ENCODE measurements around the gene SLCO3A1. TPM values are rescaled to one million over a fixed set of nuclear protein-coding genes. Genes with fewer than 3 reads are reported as not detected.

SLCO3A1 gene
- total and polyA plus RNA-seq, 2 of the 8 experiments (the other 6 are each of a cell fraction or from before 2014, with no cell fraction given): 15.1 to 20.4 TPM

GRCh38 chr15:92033314-92033713 lies 179.8 kb downstream of the SLCO3A1 start:
- H2BK120ac ChIP-seq (replicated peaks; ENCODE audit: low read depth, low read length): no peak overlapping the region
- no peak overlapping the region for H3K4ac ChIP-seq (replicated peaks; ENCODE audit: insufficient read length, low read depth, low read length)
- no peak overlapping the region for H3K9ac ChIP-seq (replicated peaks in 1 of 4; ENCODE audit: extremely low read depth in 1 of 4, low read depth in 3 of 4, low read length in 3 of 4)
- H3K18ac ChIP-seq (ENCODE audit: extremely low read depth, low read length): no peak overlapping the region; the same call in 1 of the 2 replicates
- no peaks in the 10 kb centered on the region for H3K27me3 ChIP-seq (replicated peaks in 1 of 4; ENCODE audit: control insufficient read depth in 3 of 4, extremely low read depth in 1 of 4, insufficient read depth in 3 of 4, low read length in 3 of 4)
- H3K4me1 ChIP-seq (replicated peaks in 1 of 4; ENCODE audit: control insufficient read depth in 3 of 4, insufficient read depth in 4 of 4, low read length in 3 of 4): peaks cover 2 to 10% (median 9%) of the 10 kb centered on the region in 4 experiments; a peak in 5 of 7 replicates
- H3K36me3 ChIP-seq (ENCODE audit: control insufficient read depth in 2 of 4, insufficient read depth in 4 of 4, low read length in 3 of 4): no peaks in the 10 kb centered on the region
- H4K20me1 ChIP-seq (replicated peaks in 1 of 2; ENCODE audit: control insufficient read depth in 1 of 2, insufficient read depth in 2 of 2, low read length in 2 of 2): peaks cover 0 to 2% of the 10 kb centered on the region in 2 experiments
- H3K79me1 ChIP-seq (ENCODE audit: low read depth, low read length): peaks cover 2% of the 10 kb centered on the region; the same call in 1 of the 2 replicates
- no peak overlapping the region for H2AFZ ChIP-seq (ENCODE audit: low read length)
- no peak overlapping the region for H2BK15ac ChIP-seq (ENCODE audit: low read length)
- H3K27ac ChIP-seq (ENCODE audit: low read depth, low read length): no peak overlapping the region
- H3K9me3 ChIP-seq (ENCODE audit: insufficient read depth in 2 of 2, low read depth in 1 of 2, low read length in 1 of 2): no peaks in the 10 kb centered on the region
- no peak overlapping the region for H3K56ac ChIP-seq (replicated peaks; ENCODE audit: insufficient read length, low read depth, low read length)
- H2BK20ac ChIP-seq (ENCODE audit: low read length): no peak overlapping the region; the same call in 1 of the 2 replicates
- H3K23ac ChIP-seq (ENCODE audit: insufficient read length): no peak overlapping the region
- CTCF ChIA-PET (ENCODE audit: partially characterized antibody): interaction anchor here (1.3 kb wide), 1 partner anchor 18 kb away, joined by 4 read pairs; no protein-coding TSS in a partner anchor
- no peak overlapping the region for H4K8ac ChIP-seq (ENCODE audit: extremely low read depth, insufficient read depth, low read length)
- H3K14ac ChIP-seq (ENCODE audit: insufficient read length): no peak overlapping the region
- no peak overlapping the region for H4K5ac ChIP-seq (ENCODE audit: insufficient read length, low read depth, low read length)
- no peak overlapping the region for H4K91ac ChIP-seq (replicated peaks; ENCODE audit: insufficient read length, low read length)
- no peak overlapping the region for H3K4me3 ChIP-seq (ENCODE audit: extremely low read depth in 1 of 4, insufficient read depth in 2 of 4, low read depth in 3 of 4, low read length in 4 of 4)
- FAIRE-seq: no peak
- no peak overlapping the region for H2BK5ac ChIP-seq (ENCODE audit: low read depth, low read length)
- DNase-seq (ENCODE audit: low read depth in 1 of 2, low spot score in 2 of 2): no peak
- peaks cover 2% of the 10 kb centered on the region; the same call in 1 of the 2 replicates for H3K23me2 ChIP-seq (ENCODE audit: low read depth, low read length)
- H2BK12ac ChIP-seq (ENCODE audit: low read depth, low read length): no peak overlapping the region
- H2AK5ac ChIP-seq (ENCODE audit: low read depth, low read length): peak overlapping the region; percentile 13; the same call in 1 of the 2 replicates
- H3K79me2 ChIP-seq (ENCODE audit: control insufficient read depth in 1 of 2, insufficient read depth in 2 of 2, low read length in 2 of 2): no peaks in the 10 kb centered on the region; a peak in 1 of 4 replicates
- POLR2A ChIA-PET (ENCODE audit: partially characterized antibody): no interaction called here
- 91% methylated on average over 9 of the region's 9 CpGs; no CpG with 5 or more reads in 1 of the 2 experiments for WGBS, 2 experiments (ENCODE audit: extremely low coverage in 1 of 2, insufficient coverage in 1 of 2, insufficient read length in 1 of 2, insufficient replicate concordance in 2 of 2, low coverage in 1 of 2, low lambda C conversion rate in 2 of 2, missing lambda C conversion rate in 1 of 2)
- H3K4me2 ChIP-seq (ENCODE audit: insufficient read depth in 1 of 2, low read depth in 2 of 2, low read length in 2 of 2): no peak overlapping the region
- TF ChIP-seq GABPA (IDR thresholded peaks at IDR 0.05; ENCODE audit: borderline replicate concordance, insufficient read depth, low read length) (no peak), BRCA1 (IDR thresholded peaks at IDR 0.05; ENCODE audit: low read depth, low read length) (no peak), SP1 (IDR thresholded peaks at IDR 0.05; ENCODE audit: low read depth, low read length) (no peak), SP2 (IDR thresholded peaks at IDR 0.05; ENCODE audit: low read length) (no peak), EZH2 (IDR thresholded peaks at IDR 0.05; ENCODE audit: low read depth, low read length, severe bottlenecking) (no peak), JUND (IDR thresholded peaks at IDR 0.05; ENCODE audit: low read length) (no peak), CEBPB (IDR thresholded peaks at IDR 0.05; ENCODE audit: low read depth, low read length) (no peak), TAF1 (IDR thresholded peaks at IDR 0.05; ENCODE audit: low read depth, low read length) (no peak), GTF2F1 (IDR thresholded peaks at IDR 0.05; ENCODE audit: borderline replicate concordance, low read depth, low read length) (no peak)
